ENCODE data around the gene EEF1G.
"Not testable (repeated sequence)": the region's sequence is repeated elsewhere in the genome, so short reads cannot be mapped to it uniquely, and the experiment has no call there.

The EEF1G gene, protein sequence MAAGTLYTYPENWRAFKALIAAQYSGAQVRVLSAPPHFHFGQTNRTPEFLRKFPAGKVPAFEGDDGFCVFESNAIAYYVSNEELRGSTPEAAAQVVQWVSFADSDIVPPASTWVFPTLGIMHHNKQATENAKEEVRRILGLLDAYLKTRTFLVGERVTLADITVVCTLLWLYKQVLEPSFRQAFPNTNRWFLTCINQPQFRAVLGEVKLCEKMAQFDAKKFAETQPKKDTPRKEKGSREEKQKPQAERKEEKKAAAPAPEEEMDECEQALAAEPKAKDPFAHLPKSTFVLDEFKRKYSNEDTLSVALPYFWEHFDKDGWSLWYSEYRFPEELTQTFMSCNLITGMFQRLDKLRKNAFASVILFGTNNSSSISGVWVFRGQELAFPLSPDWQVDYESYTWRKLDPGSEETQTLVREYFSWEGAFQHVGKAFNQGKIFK

DNA sequence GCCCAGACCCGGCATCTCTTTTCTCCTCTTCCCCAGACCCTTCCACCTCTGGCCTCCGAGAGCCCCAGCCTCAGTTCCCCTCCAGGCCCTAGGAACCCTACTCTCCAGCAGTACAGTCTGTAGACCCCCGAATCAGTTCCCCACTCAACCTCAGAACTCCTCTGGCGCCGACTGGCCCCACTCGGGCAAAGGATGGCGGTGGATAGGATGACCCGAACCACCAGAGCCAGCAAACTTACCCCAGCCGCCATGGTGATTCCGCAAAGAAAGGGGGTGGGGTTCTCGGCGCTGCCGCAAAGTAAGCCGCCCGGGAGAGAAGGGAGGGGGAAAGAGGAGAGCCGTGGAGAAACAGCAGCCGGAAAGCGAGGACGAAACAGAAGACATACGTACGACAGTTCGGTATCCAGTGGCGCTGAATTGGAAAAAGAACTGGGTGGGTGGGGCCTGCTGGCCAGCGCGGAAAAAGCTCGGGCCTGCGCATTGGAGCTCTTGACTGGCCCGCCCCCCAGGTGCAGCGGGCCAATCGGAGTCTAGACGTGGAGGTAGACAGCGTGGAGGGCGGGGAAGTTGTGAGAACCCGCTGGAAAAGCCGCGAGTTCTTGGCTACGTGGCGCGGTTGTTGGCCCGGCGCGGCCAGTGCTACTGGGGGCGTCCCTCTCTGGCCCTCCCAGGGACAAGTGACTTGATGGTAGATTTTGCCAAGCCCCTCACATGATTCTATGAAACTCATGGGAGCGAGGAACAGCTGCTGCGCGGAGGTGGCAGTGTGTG lies at the start of gene EEF1G:
Gene EEF1G, minus strand, starts transcription at position 300 of the 771 bp plus-strand sequence. Its CDS starts 49 bp downstream, at position 251.
- peak; percentile 97 for DNase-seq

DNA sequence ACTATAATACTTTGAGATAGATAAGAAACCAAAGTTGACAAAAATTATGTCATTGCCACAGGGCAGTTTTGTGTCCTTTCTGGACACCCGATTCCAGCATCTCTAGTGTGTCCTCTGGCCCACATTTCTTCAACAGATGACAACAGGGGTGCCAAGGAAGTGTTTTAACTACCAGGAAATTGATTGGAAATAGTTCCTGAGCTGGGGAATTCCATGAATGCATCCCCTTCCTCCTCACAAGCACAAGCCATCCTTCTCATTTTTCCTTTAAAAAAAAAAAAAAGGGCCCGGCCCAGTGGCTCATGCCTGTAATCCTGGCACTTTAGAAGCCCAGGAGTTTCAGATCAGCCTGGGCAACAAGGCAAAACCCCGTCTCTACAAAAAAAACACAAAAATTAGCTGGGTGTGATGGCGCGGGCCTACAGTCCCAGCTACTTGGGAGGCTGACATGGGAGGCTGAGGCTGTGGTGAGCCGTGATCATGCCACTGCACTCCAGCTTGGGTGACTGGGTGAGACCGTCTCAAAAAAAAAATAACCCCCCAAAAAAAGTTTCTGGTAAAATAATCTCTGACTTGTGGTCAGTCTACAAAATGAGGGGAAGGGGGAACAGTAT lies 48.9 kb upstream of the EEF1G start:
- DNase-seq, result no peak

DNA sequence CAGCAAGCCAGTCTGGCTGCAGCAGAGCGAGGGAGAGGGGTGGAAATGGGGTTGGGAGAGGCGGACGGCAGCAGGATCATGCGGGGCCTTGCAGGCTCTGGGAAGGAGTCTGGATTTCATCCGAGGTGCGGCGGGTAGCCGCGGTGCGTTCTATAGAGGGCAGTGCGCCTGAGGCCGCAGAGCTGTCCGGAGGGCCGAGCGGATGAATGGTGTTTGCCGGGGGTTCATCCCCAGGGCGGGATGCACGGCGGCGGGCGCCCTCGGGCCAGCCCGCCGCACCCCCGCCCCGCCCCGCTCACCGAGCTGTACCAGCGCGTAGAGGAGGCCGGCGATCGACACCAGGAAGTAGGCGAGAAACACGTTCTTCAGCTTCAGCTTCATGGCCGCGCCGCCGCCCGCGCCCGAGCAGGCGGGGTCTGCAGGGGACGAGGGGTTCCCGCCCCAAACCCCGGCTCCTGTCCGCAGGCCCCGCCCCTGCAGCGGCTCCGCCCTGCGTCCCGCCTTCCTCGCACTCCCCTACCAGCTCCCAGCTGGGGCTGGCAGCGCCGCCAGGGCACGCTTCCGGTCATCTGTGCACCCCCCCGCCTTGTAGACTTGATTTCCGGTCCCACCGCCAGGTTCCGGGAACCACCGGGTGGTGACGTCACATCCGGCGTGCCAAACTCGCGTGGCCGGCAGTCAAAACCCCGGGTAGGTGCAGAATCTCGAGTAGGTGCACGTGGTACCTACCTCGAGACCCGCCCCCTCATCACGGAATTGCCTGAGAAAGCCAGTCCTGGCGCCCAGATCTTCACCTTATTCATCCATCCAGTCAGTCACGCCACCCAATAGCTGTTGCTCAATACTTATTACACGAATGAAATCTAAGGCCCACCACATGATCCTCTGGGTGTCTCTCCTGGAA lies 48.1 kb upstream of the EEF1G start, which contains the start of gene B3GAT3:
Gene B3GAT3, minus strand, starts transcription at position 420 of the 904 bp plus-strand sequence. Its CDS starts 39 bp downstream, at position 381.
- peak; percentile 86 for DNase-seq

DNA sequence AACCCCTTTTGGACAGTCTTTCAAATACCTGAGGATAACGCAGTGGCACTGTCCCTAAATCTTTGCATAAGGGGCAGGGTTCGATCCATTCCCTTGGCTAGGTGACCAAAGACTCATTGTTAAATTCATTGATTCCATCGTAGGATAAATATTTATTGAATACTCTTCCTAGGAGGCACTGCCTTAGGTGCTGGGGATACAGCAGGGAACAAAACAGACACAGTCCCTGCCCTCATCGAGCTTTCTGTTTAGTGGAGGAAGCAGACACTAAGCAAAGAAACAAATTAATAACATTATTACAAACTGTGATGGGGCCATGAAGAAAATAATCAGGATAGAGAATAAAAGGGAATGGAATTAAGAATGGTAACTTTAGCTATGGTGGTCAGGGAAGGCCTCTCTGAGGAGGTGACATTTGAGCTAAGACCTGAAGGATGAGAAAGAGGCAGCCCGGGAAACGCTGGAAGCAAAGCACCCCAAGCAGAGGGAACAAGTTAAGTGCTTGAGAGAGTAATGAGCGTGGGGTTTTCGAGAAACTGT lies 47.4 kb upstream of the EEF1G start:
- DNase-seq, result no peak

DNA sequence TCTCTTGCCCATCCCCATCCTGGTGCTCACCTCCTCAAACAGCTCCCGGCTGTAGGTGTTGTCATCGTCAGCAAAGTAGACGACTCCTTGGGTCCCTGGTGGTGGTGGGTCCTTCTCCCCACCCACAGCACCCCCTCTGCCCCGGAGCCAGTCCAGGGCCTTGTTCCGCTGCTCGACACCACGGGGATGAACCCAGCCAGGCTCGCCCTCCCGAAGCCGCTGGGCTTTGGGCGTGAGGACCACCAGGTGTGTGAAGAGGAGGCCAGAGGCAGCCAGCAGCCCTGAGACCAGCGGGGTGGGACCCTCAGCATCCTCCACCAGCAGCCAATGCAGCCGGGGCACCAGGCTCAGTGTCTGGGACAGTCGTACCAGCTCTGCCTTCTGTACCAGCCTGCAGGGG lies 43.3 kb upstream of the EEF1G start:
- DNase-seq, result not testable (repeated sequence)

DNA sequence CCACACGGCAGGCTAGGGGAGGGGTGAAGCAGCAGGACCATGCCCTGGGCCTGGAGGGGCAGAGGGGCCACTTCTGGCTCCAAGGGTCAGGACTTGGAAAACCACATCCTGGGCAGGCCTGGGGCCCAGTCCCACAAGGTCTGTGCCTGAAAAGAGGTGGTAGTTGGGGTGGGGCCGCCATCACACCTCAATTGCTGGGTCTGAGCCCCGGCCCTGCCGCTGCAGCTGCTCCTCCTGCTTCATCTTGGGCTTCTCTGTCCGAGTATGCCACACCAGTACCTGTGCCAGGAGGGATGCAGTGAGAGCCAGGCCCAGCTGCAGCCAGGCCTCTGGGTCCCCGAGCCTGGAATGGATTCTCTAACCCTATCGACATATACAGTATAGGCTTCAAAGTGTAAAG lies 41.8 kb upstream of the EEF1G start:
- DNase-seq, result no peak

DNA sequence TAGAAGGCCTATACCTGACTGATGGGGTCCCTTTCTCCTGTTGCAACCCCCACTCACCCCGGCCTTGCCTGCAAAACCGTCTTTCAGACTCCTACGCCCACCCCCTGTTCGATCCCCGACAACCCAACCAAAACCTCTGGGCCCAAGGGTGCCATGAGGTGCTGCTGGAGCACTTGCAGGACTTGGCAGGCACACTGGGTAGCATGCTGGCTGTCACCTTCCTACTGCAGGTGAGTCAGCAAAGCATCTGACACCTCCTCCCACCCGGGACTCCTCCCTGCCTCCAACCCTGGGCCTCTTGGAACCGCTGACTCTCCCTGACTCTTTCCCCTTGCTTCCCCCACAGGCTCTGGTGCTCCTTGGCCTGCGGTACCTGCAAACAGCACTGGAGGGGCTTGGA lies 40.6 kb upstream of the EEF1G start:
- DNase-seq, result no peak

DNA sequence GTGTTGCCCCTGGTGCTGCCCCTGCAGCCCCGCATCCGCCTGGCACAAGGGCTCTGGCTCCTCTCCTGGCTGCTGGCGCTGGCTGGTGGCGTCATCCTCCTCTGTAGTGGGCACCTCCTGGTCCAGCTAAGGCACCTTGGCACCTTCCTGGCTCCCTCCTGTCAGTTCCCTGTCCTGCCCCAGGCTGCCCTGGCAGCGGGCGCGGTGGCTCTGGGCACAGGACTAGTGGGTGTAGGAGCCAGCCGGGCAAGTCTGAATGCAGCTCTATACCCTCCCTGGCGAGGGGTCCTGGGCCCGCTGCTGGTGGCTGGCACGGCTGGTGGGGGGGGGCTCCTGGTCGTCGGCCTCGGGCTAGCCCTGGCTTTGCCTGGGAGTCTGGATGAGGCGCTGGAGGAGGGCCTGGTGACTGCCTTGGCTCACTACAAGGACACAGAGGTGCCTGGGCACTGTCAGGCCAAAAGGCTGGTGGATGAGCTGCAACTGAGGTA lies 39.6 kb upstream of the EEF1G start:
- DNase-seq, result no peak

DNA sequence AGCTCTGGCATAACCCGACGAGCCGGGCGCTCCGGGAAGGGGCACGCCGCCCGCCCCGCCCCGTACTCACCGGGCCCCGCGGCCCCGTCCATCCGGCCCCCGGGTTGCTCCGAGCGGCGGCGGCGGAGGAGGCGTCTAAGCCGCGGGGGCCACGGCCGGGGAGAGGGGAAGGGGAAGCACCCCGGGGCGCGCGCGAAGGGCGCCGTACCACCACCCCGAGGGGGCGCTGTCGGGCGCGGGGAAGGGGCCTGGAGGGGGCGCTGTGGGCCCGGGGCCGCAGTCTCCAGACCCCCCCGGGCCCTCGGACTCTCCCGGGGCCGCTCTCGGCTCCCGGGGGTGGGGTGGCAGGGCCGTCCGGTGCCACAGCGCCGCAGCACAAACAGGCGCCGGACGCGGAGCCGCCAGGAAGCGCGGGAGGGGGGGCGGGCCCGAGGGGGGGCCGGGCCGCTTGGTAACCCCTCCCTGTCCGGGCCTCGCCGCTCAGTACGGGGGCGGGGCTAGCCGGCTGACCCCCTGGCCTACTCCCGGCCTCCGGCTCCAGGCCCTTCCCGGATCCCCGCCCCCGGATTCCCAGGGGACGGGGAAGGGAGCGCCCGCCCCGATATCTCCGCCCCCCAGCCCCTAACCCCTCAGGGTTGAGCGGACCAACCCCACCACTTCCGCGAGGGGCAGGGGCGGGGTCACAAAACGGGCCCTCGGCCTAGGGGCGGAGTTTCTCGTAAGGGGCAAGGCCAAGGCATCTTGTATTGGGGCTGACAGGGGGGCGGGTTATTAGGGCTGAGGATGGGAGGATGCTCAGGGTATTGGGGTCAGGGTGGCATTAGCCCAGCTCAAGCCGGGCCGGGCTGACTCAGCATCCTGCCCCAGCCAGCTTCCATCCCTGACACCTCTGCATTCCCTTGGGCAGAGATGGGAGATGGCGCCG lies 38.9 kb upstream of the EEF1G start, which contains the start of the genes EML3 and ROM1:
Gene EML3, minus strand, starts transcription at position 410 of the 925 bp plus-strand sequence. Its CDS starts 318 bp downstream, at position 92.
Gene ROM1, plus strand, starts transcription at position 892 of the 925 bp plus-strand sequence. Its CDS starts 25 bp downstream, at position 917.
- no peak for DNase-seq

DNA sequence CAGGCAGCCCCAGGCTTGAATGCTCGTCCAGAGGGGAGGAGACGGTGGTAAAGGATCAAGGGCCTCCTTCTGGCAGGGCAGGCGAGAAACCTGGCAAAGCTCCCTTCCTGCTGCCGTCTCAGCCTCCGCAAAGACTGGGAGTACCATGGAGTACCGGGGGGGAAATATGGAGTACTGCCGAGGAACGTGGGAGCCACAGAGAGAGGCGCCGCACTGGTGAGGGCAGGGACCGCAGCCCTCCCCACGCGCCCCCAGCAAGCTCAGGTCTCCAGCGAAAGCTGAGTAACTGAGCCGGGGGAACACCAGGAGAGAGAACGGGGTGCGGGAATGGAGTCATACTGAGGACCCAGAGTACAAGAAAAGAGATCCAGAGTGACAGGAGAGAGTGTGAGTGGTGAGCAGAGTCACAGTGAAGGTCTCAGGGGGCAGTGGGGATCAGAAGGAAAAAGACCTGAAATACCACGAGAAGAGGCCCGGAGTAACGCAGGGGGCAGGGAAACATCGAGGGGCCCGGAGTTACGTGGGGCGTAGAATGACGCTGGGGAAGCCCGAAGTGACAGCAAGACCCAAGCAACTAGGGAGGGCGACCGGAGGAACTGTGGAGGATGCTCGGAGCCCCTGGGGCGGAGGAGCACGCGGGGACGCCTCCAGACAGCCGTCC lies 38.1 kb upstream of the EEF1G start:
- no peak for DNase-seq

DNA sequence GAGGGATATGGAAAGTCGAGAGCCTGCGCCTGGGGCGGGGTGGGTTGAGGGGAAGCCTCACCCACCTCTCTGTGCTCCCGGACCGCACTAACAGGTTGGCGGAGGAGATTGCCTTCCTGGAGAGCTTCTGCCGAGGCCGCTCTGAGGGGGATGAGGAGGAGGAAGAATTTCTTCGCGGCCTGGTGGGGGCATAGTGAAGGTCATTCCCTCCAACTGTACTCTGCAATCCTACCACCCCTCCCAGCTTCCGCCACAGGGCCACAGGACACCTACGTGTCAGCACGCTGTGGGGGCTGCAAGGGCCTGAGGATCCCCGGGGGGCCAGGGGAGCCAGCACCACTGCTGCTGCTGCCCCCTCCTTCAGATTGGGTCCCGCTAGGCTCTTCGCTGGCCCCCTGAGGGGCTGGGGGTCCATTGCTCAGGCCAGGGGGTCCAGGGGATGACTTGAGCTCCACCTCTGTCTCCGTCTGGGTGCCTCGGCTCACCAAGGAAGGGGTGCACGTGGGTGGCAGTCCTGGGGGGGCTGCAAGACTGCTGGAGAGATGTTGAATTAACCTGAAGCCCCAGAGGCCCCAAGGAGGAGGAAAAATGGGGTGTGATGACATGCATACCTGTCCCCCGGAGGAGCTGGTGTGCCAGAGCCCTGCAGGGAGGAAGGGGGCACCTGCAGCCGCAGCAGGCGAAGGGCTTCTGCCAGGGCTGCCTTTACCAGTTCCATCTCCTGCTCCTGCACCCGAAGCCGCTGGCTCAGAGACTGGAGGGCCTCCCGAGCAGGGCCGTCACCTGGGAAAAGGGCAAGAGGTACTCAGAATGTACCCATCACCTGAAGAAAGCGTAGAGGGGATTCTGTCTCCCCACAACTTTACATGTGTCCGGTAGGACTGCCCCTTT lies 37.4 kb upstream of the EEF1G start:
- DNase-seq, result no peak

DNA sequence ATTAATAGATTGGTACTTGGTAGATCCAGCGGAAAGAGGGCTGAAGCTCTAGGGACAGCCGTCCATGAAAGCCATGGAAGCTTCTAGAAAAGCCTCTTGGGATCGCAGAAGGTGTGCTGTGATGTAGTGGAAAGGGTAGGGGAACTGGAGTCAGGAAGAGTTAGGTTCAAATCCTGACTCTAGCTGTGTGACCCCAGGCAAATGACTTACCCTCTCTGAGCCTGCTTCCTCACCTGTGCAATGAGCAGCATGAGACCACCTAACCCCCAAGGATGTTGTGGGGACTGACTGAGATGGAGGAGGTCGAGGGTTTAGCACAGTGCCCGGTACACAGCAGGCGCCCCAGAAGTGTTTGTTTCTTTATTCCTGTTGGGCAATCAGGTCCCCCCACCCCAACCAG lies 36.7 kb upstream of the EEF1G start:
- no peak for DNase-seq

DNA sequence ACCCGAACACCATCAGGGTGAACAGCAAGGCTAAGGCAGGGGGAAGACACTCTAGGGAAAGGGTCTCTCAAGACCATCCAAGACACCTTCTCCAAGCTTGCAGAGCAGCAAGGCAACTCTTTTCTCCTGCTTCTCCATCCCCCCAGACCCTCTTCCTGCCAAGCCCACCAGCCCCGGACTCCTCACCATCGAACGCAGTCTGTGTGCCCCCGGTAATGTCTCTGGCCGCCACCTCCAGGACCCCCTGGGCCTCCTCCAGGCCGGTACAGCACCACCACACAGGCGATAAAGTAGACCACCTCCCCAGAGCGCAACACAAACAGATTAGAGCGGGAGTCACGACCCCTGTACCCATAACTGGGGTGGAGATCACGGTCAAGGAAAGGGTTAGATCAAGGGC lies 35.1 kb upstream of the EEF1G start:
- DNase-seq, result no peak

DNA sequence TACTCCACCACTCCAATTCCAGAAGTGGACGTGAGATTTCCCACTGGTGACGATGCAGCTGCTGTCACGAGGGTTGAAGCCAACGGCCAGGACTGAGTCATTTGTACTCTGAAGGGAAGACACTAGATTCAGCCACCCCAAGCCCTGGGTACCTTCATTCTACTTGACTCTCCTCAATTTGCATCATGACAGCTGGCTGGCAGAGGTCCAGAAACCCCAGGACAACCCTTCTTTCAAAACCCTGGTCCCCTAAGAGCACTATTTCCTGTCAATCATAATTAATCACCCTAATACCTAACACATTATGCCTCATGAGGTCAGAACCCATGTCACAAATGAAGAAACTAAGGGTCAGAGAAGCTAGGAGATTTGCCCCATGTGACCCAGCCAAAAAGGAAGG lies 34.0 kb upstream of the EEF1G start:
- no peak for DNase-seq

DNA sequence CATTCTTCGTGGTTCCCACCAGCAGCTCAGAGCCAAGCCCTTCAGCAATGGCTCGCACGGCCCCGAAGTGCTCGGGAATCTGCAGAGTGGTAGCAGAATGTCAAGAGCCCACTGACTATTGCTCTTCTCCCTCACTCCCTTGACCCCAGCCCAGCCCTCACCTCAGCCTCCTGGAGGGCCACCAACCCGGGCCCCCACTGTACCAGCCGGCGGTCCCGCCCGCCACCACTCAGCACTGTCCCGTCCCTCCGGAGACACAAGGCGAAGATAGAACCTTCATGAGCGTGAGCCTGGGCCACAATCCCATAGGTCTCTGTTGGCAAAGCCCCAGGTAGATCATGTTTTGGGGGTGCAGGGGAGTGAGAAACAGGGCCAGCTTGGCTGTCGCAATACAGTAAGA lies 32.2 kb upstream of the EEF1G start:
- DNase-seq, result no peak

DNA sequence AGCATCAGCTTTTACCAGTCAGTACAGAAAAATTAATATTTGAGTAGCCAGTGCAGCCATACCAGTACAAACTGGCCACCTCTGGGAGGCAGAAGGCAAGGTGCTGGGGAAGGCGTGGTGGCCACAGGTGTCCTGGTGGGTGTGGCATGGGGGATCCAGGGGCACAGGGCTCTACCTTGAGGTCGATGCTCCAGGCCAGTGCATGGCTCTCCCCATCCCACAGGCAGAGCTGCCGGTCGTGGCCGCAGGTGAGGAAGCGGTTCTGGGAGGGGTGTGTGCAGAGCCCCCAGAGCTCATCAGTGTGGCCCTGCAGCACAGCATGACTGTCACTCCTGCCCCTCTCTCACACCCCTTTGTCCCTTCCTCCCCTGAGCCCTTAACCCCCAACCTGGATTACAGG lies 31.8 kb upstream of the EEF1G start:
- no peak for DNase-seq

DNA sequence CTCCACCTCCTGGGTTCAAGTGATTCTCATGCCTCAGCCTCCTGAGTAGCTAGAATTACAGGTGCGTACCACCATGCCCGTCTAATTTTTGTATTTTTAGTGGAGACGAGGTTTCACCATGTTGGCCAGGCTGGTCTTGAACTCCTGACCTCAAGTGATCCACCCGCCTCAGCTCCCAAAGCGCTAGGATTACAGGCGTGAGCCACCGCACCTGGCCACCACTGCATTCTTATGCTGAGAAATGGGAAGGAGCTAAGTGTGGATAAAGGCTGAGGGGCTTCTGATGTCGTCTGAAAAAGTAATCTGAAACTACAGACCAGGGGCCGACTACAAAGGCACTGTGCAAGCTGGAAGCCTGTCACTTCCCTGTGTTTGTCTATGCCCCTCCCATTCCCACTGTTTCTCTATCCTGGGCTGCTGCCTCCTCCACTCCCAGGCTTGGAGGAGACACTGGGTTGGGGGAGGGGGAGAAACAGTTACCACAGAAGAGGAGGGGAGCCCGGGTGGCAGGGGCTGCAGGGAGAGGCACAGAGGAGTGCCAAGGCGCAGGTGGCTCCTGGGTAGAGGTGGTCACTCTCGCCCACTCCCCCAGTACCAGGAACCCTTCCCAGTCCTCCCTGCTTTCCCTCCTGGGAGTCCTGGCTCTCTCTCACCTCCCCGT lies 30.9 kb upstream of the EEF1G start:
- no peak for DNase-seq

DNA sequence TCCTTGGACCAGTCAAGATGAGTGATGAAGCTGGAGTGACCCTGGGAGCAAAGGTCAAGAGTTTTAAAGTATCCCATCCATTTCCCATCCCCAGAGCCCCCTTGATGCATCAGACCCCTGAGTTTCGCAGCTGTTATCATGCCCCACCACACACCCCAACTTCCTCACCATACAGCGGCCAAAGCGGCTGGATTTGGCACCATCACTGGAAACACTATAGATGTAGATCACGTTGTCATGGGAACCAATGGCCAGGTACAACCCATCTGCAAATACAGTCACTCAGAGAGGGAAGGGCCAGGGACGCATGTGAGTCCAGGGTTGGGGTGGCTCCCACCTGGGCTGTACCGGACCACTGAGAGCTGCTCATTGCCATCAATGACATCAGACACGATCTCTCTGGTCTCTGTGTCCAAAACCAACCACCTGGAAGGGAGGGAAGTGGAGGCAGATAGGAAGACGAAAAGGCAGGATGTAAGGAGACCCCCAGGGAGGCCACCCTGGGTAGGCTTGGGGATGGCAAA lies 30.1 kb upstream of the EEF1G start:
- DNase-seq, result no peak

All from NCI-H524 treated with DMSO at 0.1 percent for 48 hours (cell line).